Subcutaneous adipose tissue (tissue), 4 donors: Measurements from ENCODE around the gene PRDX3. TPM values are rescaled to one million over a fixed set of nuclear protein-coding genes. Genes with fewer than 3 reads are reported as not detected.

ENCODE experiments used
- CTCF ChIP-seq: fragments of 450-650 bp; IDR thresholded peaks from one replicate; pipeline ENCODE4 v1.5.1; 2016; ENCODE audit warnings: low read depth, mild to moderate bottlenecking, control low read depth, antibody characterized with exemption, moderate library complexity
- total RNA-seq, 4 donors: library from RNA; depleted of rRNA; stranded (reverse); fragments of >200 nt; gene quantifications; one replicate each; pipeline ENCODE4 v1.1.0, GENCODE V29; 2016

Gene PRDX3
- total RNA-seq, 4 donors from 2014 or later, result 102 to 258 (median 190) TPM

DNA sequence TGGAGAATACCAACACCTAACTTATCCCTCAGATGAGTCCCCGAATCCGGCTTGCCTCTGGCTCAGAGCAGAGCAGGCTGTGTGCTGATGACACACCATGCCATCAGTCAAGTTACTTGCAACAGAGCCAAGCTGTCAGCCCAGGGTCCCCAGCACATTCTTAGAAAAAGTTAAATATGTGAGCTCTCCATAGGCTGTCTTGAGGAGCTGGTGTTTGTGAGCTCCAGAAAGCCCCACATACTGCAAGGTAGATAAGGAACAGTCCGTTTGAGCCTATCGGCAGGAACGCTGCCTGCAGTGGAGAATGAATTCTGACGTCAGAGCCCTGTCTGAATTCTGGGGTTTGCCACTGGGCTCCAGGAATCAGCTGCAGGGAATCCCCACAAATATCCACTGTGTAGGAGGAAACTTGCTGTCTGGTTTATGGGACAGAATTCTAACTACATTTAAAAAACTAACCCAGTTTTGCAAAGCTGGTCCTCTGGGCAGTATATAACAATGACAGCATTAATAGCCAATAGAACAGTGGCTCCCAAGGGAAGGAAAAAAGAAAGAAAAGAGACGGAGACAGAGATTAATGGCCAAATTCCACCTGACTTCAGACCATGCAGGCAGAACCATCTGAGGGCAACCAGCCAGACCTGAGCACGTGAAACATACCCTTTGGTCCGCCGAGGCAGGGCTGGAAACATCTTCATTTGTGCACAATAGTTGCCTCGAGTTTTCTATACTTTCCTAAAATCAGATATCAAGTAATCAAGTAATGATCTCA, 16.7 kb downstream of the PRDX3 start:
- TF ChIP-seq CTCF, result no peak

- TF ChIP-seq CTCF, result no peak
These were observed 19.3 kb downstream of the PRDX3 start for GRCh38 chr10:119159332-119159731.

- TF ChIP-seq CTCF, result no peak
These were observed 25.0 kb downstream of the PRDX3 start for GRCh38 chr10:119153661-119154060.

- TF ChIP-seq CTCF, result no peak
These were observed 25.6 kb downstream of the PRDX3 start for GRCh38 chr10:119153041-119153440.

GRCh38 chr10:119149729-119150128, 28.9 kb downstream of the PRDX3 start:
- no peak for TF ChIP-seq CTCF

GRCh38 chr10:119149157-119149556, 29.5 kb downstream of the PRDX3 start:
- no peak for TF ChIP-seq CTCF

- no peak for TF ChIP-seq CTCF
These were observed 35.0 kb downstream of the PRDX3 start for GRCh38 chr10:119143657-119144056.
